Stimulated activated CD8-positive, alpha-beta memory T cell treated with anti-CD3 and anti-CD28 coated beads, Interleukin-2, amount 100 ng/mL, for 48 hours (primary cell): Measurements from ENCODE around the gene F7.

Source experiments
- DNase-seq, 2 donors: peaks; one replicate each; pipeline ENCODE4 v3.0.0-alpha.2; 2020; ENCODE audit warnings: low read depth in 2 of 2

Gene F7

DNA sequence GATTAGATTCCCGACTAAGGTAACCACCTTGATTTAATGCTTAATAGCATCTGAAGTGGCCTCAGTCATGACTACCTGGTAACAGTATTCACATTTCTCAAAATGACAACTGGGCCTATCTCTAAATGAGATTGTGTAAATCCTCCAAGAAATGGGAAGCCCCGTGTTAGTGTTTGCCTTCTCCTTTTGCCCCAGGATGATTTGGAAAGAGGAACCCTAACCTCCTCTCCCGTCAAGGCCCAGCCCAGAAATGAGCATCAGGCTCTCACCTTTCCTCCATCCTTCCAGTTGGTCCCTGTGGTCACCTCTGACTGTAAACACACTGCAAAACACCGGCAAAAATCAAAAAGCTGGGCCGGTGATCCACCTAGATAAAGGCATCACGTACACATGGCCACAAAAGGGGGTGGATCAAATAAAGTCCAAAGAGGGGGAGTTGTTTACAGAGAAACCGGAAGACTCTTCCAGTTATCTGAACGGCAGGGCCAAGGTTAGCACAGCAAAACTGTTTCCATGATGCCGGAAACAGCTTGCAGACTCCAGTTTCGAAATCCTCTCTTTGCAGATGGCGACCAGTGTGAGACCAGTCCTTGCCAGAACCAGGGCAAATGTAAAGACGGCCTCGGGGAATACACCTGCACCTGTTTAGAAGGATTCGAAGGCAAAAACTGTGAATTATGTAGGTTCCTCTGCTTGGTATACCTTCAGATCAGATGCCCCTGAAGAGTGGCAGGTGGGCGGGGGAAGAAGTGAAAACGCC lies 33.4 kb downstream of the F7 start:
- no peak for DNase-seq

DNA sequence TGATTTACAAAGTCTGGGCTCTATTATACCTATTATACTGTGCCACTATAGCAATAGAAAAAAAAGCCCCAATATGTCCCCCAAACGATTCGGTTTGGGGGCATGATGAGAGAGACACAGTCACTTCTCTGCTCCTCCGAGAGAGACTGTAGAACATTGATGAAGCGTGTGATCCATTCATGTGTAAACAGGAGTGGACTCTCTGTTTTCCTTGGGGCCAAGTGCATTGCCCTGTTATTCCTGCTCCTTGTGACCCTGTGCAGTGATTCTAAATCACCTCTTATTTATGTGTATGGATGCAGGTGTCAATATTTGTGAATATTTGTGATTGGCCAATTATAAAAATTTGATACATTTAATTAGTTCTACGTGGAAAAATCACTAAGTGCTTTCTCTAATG lies 34.0 kb downstream of the F7 start:
- DNase-seq: no peak

- DNase-seq: no peak
Observed at GRCh38 chr13:113140677-113141600, 35.3 kb downstream of the F7 start.

DNA sequence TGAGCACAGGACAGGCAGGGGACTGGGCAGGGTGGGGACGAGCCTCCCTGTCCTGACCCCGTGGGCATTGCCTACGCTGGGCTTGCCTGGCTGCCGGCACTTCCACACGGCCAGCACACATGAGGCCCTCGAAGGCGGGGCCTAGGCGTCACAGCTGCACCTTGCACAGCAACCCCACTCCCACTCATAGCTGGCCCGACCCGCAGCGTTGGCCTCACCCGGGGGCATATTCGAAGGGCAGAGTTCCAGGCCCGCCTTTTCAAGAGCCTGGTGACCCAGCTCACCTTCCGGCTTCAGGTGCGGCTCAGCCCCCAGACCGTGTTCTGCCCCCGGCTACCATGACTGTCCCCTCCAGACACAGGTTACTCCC lies 36.0 kb downstream of the F7 start:
- DNase-seq: no peak

GRCh38 chr13:113142876-113143275 lies 37.3 kb downstream of the F7 start:
- no peak for DNase-seq

GRCh38 chr13:113143466-113144254 lies 38.1 kb downstream of the F7 start:
- no peak for DNase-seq

DNA sequence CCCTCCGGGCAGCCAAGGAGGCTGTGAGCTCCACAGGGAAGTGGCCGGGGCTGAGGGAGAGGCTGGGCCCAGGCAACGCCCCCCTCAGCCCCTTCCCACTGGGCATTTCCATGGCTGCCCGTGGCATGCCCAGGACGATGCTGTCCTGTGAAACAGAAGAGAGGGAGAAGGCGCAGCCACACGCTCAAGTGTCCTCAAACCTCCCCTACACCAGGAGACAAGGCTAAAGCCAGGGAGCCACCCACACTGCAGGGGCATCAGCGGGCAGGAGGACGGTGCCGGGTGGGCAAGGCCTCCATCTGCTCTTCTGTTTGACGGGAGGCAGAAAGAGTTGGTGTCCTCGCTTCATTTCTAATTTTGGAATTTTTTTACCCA lies 38.7 kb downstream of the F7 start:
- DNase-seq: no peak

GRCh38 chr13:113145496-113145895 lies 39.9 kb downstream of the F7 start:
- DNase-seq: peak in 1 of 2 donors; percentile 42

DNA sequence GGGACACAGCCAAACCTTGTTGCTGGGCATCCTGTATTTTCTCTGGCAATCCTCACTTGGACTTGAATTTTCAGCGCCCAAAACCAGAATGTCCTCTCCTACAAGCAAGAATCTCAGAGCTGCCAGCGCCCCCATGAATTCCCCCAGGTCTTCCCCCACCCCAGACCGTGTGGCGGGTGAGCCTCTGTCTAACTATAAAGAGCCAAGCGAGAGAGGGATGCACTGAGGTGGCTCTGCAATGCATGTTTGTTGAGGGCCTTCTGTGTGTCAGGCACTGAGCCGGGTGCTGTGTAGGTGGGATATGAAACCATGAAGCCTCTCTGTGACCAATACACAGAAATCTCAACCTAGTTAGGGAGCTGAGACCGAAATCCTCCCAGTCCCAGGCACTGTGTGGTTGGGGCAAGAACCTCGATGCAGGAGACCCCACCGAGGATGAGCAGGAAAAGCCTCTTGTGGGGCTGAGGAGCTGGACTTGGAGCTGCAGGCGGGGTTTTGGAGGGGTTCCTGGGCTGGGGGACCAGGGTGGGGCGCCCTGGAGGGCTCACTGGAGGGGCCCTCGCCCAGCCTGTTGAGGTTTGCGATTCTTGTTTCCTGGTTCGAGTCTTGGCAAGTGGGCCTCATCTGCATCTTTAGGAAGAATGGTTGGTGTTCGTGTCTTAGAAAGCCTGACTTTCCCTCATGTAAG lies 40.5 kb downstream of the F7 start:
- DNase-seq: no peak

- no peak for DNase-seq
Observed at GRCh38 chr13:113146750-113147149, 41.2 kb downstream of the F7 start.

DNA sequence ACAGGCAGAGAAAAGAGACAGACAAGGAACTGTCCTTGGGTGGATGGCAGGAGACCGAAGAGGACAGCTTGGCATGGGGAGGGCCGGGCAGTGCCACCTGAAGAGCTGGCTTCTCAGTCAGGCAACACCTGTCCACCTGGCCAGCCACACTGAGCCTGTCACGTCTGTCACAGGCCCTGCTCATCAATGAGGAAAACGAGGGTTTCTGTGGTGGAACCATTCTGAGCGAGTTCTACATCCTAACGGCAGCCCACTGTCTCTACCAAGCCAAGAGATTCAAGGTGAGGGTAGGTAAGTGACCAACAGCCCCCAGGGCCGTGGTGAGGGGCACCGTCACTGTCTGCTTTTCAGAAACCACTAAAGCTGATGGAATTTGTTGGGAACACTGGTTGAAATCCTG lies 41.6 kb downstream of the F7 start:
- DNase-seq: no peak

- DNase-seq: no peak
Observed at GRCh38 chr13:113148407-113148806, 42.8 kb downstream of the F7 start.

GRCh38 chr13:113148940-113149503 lies 43.4 kb downstream of the F7 start:
- DNase-seq: no peak

GRCh38 chr13:113149711-113150549 lies 44.3 kb downstream of the F7 start:
- DNase-seq: no peak

DNA sequence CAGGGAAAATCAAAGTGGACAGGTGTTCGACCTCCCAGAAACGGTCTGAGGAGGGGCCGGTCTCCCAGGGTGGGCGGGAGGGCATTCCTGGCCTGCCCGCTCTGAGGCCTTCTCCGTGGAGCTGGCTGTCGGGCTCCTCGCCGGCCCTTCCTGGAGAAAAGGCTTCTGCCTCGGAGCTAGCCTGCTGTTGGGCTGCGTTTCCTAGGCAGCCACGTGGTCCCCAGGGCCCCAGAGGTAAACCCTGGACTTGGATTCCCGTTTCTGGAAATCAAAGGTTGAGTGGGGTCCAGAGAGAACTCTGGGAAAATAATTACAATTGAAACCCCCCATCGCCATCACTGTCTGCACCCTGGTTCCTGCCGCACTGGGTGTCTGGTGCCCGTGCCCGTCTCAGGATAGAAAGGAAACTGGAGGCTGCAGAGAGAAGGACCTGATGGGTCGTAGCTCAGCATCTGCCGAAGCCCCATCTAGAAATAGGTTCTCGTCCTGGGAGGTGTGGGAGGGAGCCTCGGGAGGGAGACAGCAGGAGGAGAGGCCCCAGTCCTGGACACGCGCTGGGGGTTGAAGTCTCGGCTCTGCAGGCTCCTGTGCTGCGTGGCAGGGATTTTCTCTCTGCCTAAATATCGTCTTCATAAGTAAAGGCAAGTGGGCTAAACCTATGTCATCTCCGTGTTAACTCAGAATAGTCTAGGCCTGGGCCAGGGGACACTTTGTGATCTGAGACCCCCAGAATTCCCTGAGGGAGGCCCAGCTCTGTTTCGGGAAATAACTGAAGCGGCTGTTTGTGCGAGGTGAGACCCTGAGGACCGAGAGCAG lies 45.2 kb downstream of the F7 start:
- no peak for DNase-seq

GRCh38 chr13:113151745-113152690 lies 46.4 kb downstream of the F7 start:
- DNase-seq: no peak

GRCh38 chr13:113152691-113152983 lies 47.0 kb downstream of the F7 start:
- no peak for DNase-seq

DNA sequence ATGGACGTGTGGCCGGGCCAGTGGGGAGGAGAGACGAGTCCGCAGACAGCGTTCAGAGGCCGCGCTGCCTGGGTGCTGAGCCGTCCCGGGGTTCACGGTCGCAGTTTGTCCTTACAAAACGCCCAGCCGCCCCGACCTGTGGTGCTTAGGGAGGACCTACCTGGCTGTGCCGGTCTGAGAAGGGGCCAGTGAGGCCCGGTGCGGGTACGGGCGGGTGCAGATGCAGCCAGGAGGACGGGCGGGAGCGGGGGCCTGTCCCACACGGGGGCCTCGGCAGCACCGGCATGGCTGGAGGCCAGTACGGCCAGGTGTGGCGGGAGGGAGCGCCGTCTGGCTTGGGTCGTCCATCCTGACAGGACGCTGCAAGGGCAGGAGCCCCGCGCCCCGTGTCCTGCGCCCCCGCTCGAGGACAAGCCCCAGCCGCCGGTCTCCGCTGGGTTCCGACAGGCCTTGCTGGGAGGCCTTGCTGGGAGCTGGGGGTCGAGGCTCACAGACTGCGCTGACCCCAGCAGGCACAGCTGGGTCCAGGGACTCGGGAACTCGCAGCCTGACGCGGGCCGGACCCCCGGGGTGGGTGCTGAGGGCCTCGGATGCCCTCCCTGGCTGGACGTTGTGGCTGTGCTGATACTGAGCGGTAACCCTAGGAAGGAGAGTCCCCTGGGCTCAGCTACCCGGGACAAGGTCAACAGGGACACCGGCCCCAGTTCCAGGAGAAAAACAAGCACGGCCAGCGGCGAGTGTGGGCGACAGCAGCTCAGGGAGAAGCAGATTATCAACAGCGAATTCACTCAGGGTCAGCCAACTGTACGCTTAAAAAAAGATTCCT lies 47.6 kb downstream of the F7 start:
- DNase-seq: no peak
